Measurements from ENCODE around the gene SHTN1.

The SHTN1 gene

DNA sequence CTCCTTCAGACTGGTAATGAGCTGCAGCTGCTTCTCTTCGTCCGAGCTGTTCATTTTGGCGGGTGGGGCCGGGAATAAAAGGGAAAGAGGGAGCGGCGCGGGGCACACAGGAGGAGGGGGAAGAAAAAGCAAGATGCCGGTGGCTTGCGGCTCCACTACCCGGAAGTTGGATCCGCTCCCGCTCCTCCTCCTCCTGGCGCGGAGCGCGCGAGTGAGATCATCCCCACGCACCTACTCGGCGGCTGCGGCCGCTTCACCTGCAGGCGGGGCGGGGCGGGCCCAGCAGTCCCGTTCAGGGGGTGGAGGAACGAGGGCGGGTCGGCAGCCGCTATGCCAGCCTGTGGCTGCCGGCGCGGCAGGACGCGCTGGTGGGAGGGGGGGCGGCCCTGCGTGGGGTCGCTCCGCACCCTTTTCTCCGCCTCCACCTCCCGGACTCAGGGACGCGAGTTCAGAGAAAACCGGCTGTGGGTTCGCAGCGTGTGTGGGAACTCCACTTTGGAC, at the start of gene SHTN1:
Gene SHTN1 (minus strand): TSS at position 162 of the 501 bp plus-strand sequence. CDS start 108 bp downstream, at position 54.
- peak; percentile 81 for DNase-seq

DNA sequence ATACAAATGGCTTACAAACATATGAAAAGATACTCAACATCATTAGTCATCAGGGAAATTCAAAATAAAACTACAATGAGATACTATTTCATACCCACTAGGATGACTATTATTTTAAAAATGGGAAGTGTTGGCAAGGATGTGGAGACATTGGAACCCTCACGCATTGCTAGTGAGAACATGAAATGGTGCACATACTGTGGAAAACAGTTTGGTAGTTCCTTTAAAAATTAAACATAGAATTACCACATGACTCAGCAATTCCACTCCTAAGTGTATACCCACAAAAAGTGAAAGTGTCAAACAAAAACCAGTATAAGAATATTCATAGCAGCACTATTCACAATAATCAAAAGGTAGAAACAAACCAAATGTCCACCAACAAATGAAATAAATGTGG, 48.5 kb upstream of the SHTN1 start:
- no peak for DNase-seq

- no peak for DNase-seq
Observed at GRCh38 chr10:117047947-117048346, 43.0 kb upstream of the SHTN1 start.

GRCh38 chr10:117016266-117016665, 11.3 kb upstream of the SHTN1 start:
- DNase-seq, result no peak

DNA sequence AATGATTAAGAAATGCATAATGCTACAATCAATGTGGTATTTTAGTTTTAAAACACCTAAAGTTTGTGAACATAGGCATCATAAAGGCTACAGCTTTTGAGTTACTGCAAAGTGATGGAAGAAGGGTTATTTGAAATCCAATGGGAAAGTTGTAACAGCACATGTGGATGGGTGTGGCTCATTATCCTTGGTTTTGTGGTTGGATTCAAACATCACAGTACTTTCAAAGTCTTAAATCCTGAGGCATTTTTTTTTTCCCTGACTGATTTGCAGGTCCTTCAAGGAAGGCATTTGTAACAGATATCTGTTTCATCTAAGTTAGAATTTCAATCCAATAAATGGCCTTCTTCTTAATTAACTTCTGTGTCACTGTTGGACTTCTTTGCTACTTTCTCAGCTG, 9.8 kb upstream of the SHTN1 start:
- no peak for DNase-seq

- DNase-seq, result no peak
Observed at GRCh38 chr10:117007080-117007479, 2.1 kb upstream of the SHTN1 start.

GRCh38 chr10:117005527-117006055, 604 bp upstream of the SHTN1 start:
- peak; percentile 81 for DNase-seq

- no peak for DNase-seq
Observed at GRCh38 chr10:117004227-117005025, 561 bp downstream of the SHTN1 start.

DNA sequence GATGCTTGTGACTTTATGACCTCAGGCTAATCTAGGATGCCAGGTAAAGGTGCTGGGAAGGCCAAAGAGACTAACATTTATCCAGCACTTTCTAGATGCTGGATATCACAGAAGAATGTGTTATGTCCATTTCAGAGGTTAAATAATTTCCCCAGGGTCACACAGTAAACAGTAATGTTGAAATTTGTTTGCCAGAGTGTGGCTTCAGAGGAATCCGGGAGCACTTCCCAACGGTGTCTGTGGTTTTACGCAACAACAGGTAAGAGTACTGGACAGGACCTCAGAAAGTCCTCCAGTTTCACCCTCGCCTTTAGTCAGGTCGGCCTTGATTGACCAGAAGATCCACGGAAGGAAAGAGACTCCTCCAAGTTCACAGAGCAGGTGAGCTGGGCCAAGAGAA, 1.7 kb downstream of the SHTN1 start:
- DNase-seq, result no peak

DNA sequence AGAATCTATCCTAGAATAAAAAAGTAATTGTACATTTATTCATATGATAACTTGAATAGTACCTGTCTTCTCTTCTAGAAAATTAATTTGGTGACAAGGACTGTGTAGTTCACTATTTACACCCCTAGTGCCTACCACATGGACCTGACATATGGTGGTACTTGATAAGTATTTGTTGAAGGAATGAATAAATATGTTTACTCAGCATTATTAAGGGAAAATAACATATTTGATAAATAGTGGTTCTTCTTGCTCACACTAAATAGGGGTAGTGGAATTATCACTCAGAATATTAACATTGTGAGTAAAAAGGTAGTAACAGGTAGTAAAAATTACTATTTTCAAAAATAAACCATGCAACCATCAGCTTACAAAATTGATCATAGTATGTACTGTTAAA, 2.8 kb downstream of the SHTN1 start:
- no peak for DNase-seq

DNA sequence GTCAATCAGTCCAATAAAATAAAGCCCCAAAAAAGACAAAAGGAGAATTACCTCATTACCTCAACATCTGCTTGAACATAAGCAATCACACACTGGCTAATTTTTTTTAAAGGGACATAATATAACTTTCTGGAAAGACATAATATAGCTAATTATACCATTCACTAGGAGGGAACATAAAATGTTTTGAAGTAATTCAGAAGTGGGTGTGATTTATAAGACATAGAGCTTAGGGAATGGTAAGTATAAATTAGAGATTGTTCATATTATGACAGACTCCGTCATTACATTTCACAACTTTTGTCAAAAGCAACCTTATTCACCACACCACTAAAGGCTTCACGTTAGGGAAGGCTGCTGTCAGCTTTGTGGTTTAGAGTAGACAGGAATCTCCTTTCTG, 3.8 kb downstream of the SHTN1 start:
- DNase-seq, result no peak

DNA sequence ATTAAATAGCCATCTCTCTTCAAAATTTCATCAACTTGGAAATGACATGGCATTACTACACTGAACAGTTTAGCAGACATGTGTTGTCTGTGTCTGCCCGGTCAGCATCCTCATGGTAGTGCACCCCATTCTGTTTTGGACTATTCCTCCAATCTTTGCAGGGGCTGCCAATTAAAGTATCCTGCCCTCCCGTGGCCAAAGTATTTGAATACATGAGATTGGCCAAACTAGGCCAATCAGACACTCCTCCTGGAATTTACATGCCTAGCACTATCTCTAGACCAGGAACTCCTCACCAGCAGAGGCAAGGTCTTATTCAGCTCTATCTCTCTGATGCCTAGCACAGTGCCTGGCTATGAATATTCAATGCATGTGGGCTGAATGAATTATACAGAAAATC, 4.4 kb downstream of the SHTN1 start:
- DNase-seq, result no peak

DNA sequence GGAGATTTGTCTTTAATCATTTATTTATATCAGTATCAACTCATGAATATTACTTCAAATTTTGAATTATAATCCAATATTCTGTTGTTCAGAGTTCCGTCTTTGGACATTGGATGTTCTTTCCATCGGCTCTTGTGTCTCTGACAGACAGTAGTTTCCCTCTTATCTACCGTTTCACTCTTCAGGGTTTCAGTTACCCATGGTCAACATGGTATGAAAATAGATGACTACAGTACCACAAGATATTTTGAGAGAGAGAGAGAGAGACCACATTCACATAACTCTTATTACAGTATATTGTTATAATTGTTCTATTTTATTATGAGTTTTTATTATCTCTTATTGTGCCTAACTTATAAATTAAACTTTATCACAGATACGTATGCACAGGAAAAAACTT, 6.8 kb downstream of the SHTN1 start:
- no peak for DNase-seq

GRCh38 chr10:116997015-116997414, 8.0 kb downstream of the SHTN1 start:
- no peak for DNase-seq

DNA sequence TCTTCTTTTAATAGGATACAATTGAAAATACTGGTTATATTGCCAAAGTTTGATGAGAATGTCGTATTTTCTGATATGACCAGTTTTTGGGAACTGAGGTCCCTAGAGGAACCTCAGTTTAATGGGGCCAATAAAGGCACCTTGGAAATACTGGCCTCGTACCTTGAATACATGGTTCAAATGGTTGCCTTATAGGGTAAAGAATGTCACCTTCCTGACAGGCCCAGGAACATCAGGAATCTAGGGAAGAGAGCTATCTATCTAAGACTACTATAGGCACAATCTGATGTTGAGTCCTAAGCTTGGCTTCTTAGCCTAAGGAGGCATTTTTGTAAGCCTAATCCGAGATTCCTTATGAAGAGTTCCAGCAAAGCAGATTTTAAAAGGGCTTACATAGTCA, 9.3 kb downstream of the SHTN1 start:
- DNase-seq, result no peak

GRCh38 chr10:116994113-116994890, 10.7 kb downstream of the SHTN1 start:
- DNase-seq, result no peak

DNA sequence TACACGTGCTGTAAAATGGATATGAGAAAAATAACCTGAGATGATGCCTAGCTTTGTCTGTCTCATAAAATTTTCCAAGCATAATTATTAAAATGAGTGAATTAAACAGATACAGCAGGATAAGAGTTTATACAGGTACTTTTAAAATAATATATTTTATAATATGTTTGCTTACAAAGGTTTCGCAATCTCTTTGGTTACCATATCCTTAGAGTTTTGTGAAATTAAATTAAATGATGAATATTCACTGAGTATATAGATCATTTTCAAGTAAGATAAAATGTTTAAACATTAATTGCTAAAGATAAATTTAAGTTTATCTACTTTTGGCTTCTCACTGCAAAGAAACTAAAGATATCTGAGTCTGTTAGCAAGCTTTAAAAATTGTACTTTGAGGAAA, 11.4 kb downstream of the SHTN1 start:
- no peak for DNase-seq

DNA sequence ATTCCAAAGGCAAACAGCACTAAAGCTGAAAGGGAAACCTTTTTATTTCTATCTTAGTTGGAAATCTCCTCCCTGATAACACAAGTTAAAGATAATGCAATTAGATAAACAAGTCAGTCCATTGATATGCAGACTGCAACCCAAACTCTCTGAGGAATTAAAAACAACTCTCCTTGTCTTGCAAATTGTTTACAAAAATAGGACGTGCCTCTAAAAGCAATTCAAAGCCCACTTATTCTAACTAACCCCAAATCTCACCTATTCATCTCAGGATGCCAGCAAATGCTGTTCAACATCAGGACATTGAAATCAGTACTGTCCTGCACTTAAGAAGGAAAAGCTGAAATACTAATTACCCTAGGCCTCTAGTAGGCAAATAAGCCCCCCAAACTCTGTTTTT, 12.8 kb downstream of the SHTN1 start:
- DNase-seq, result no peak

DNA sequence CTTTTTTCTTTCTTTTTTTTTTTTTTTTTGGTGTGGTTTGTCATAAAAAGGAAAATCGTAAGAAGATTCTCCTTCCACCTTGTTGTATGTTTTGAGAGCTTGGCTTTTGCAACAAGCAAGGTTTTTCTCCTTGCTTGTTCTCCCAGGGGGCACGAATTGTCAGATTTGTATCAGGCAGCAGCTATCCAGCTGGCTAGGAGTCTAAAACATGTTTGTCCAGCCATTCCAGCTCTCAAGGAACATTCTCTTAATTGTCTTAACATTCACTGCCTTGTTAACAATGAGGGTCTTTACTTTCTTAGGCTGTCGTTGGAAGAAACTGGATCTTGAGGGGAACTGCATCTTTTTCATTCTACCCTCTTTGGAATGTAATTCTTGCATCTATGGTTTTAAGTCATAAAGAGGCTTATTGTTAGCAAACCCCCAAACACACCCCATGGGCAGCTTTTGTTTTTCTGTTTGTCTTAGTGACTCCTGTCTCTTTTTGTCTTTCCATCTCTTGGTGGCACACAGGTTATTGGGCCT, 14.6 kb downstream of the SHTN1 start:
- DNase-seq, result no peak

GRCh38 chr10:116989439-116989838, 15.5 kb downstream of the SHTN1 start:
- DNase-seq, result no peak

GRCh38 chr10:116988311-116988710, 16.7 kb downstream of the SHTN1 start:
- DNase-seq, result no peak

- no peak for DNase-seq
Observed at GRCh38 chr10:116985611-116986010, 19.4 kb downstream of the SHTN1 start.

- DNase-seq, result no peak
Observed at GRCh38 chr10:116984202-116984990, 20.6 kb downstream of the SHTN1 start.

All from NCI-H2227 treated with DMSO at 0.1 percent for 48 hours (cell line).